ACHN (cell line): ENCODE measurements around the gene HOTAIR.

Experiments
- DNase-seq: peaks from one replicate; pipeline ENCODE4 v3.0.0-alpha.2; 2015
- in situ Hi-C: cut with HindIII; loops from 2 replicates; pipeline ENCODE4 v1.10.0; 2017; ENCODE audit warnings: low sequenced_read_pairs, low pct_ligation_motif_present, low pct_unique_long_range_greater_than_20kb

HOTAIR gene

DNA sequence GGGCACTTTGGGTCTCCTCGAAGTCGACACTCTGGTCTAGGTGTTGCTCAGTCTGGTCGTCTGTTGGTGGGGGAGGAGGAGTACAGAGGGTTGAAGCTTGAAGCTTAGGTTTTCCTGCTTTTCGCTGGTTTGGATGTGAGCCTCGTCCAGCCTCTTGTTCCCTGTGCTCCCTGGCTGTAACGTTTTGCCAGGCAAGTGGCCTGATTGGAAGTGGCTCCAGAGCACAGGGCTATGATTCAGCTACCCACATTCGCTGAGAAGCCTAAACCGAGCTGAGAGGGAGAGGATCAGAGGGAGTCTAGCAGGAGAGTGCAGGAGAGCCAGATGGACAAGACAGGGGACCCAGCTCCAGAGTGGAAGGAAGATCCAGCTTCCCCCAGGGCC lies 16.3 kb upstream of the HOTAIR start:
- no peak for DNase-seq
- in situ Hi-C loops: no loop called here

DNA sequence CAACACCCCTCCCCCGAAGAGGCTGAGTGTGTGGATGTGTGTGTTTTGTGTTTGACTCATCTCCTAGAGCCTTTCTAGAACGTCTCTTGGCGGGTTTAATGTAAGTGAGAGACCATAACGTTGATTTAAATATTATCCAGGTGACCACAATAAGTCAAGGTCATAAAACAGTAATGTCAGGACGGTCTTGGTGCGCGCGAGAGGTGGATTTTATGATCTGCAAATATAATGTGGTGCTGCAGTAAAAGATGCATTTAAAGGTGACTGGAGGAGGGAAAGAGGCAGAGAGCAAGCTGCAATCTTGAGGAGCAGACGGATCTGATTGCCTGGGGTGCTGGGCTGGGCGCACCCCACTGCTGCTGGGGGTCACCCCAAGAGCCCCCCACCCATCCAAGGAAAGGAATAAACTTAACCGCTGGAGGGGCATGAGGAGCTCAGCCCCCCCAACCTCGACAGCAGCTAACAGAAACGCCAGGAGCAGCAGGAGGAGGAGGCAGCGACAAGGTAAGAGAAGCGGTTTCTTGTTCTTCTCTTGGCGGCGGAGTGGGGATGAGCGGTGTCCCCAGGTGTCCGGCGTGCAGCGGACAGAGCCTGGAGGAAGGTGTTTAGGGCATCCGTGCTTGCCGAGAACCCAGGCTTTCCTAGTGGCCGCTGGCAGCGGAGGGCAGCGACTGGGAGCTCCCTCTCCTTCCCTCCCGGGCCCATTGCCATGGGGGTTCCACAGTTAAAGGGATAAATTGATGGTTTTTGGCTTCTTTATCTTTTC lies 15.7 kb upstream of the HOTAIR start:
- in situ Hi-C loops: no loop called here
- no peak for DNase-seq

DNA sequence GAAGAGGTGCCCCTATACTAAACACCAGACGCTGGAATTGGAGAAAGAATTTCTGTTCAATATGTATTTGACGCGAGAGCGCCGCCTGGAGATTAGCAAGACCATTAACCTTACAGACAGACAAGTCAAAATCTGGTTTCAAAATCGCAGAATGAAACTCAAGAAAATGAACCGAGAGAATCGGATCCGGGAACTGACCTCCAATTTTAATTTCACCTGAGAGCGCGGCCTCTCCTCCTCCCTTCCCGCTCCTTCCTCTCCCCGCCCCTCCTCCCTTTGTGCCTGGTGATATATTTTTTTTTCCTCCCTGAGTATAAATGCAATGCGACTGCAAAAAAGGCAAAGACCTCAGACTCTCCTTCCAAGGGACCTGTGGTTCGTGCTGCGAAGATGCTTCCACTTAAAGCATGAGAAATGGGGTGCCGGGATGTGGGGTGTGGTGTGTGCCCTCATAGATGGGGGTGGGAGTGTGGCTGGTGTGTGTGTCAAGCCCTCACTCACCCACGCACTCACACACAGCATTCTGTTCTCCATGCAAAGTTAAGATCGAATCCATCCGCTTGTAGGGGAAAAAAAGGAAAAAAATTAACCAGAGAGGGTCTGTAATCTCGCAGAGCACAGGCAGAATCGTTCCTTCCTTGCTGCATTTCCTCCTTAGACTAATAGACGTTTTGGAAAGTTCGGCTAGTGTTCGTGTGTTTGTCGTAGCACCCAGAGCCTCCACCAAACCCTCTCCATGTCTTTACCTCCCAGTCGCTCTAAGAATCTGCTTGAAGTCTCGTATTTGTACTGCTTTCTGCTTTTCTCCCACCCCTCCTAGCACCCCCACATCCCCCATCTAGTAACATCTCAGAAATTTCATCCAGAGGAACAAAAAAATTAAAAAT lies 14.7 kb upstream of the HOTAIR start:
- in situ Hi-C loops: no loop called here
- peak; percentile 44 for DNase-seq

DNA sequence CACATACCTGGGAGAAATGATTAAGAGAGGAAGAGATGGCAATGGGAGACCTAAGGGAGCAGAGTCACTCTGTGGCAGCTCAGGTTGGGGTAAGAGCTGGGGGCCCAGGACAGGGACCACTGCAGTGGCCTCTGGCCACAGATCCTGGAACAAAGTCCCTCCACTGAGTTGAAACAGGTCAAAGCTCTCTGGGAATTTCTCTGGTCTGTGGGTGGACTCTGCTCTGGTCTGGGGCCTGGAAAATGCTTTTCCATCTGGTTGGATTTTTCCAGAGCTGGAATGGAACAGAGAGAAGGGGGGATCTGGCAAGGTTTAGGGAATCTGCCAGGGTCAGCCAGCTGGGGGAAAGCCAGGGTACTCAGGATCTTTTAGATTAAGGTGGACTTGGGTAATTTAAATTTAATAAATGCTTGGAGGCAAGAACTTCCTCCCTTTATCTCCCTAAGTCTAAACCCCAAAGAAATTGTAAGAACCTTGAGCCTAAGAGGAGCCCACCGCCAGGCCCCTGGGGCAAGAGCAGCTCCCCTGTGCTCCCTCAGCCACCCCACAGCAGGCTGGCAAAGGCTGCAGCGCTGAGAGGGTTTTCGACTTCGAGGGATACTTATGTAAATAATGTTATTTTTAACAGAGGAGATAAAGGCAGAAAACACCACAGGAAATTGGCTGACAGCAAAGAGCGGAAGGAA lies 13.9 kb upstream of the HOTAIR start:
- in situ Hi-C loops: no loop called here
- DNase-seq: no peak

DNA sequence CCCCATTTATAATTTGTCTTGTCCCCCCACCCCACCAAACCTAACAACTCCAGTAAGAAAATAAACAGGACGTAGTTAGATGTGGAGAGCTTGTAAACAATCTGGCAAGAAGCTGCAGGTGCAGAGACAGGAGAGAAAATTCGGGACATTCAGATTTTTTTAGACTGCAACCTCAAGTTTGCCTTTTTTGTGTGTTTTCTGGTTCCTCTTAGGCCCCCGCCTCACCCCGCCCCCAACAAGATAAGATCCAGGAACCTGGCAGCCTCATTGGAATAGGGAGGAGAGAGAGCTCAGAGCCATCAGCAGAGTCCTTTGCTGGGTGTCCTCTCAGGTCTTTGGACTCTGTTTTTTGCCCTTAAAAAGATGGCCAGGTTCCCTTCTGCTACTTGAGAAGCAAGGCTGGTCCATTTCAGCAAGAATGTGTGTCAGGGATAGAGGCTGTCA lies 13.1 kb upstream of the HOTAIR start:
- no peak for DNase-seq
- in situ Hi-C loops: no loop called here

DNA sequence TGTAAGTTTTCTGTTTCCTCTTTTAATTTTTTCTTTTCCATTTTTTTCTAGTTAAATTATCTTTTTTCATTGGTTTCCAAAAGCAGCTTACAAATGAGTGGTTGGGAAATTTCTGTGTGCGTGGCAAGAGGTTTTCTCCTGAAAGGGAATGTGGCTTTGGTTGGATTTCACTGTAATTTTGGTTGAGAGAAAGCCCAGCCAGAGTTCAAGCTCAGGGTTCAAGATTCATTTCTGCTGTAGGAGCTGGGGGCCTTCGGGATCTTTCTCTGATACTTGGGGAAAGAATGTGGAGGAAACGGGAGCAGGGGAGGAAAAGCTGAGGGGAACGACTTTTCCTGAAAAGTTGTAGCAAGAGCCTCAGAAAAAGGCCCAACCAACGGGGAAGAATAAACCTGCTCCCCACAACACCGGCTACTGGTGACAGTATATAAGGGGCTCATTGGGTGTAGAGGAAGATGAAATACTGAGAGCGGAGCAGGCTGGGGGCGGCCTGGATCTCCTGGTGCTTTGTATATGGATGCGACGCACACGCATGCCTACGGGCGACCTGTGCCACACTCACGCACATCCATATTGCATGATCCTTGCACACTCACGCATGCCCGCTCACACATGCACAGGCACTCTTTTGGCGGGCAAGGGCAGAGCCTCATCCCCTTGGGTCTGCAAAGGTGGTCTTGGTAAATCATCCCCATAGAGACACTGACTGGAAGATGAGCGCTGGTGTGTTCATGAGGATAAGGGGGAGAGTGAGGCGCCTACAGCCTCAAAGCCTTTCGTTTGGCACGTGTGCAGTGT lies 12.1 kb upstream of the HOTAIR start:
- in situ Hi-C loops: no loop called here

DNA sequence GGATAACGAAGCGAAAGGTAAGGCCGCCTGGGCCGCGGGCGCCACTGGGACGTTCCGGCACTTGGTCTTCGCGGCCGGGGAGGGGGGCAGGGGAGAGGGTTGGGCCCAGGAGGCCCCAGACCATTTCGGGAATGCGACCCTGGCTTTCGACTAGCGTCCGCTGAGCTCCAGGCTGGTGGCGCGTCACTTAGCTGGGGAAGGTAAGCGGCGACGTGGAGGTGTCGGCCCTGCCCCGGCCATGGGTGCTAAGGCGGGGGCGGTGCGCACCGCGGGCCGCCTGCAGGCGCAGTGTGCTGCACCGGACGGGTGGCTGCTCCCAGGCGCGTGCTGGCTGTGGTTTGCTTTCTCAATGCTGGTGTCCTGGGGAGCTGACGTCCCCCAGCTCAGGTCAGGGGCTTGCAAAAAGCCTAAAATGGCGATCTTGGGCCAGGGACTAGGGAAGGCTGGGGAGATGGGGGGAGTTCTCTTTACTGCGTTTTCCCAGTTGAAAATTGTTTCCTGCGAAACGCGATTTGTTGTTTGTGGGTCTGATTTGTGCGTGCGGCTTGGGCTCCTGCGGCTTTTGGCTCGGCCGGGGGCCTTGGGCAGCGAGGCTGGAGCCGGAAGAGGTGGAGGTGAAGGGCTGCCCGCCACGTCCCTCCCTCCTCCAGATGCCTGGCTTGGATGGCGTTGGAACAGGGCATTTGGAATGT lies 11.4 kb upstream of the HOTAIR start:
- in situ Hi-C loops: no loop called here
- peak; percentile 73 for DNase-seq

More for the DNA sequence above, 12.1 kb upstream of the HOTAIR start:
- no peak for DNase-seq

DNA sequence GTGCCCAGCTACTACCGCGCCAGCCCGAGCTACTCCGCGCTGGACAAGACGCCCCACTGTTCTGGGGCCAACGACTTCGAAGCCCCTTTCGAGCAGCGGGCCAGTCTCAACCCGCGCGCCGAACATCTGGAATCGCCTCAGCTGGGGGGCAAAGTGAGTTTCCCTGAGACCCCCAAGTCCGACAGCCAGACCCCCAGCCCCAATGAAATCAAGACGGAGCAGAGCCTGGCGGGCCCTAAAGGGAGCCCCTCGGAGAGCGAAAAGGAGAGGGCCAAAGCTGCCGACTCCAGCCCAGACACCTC lies 10.9 kb upstream of the HOTAIR start:
- no peak for DNase-seq
- in situ Hi-C loops: no loop called here

DNA sequence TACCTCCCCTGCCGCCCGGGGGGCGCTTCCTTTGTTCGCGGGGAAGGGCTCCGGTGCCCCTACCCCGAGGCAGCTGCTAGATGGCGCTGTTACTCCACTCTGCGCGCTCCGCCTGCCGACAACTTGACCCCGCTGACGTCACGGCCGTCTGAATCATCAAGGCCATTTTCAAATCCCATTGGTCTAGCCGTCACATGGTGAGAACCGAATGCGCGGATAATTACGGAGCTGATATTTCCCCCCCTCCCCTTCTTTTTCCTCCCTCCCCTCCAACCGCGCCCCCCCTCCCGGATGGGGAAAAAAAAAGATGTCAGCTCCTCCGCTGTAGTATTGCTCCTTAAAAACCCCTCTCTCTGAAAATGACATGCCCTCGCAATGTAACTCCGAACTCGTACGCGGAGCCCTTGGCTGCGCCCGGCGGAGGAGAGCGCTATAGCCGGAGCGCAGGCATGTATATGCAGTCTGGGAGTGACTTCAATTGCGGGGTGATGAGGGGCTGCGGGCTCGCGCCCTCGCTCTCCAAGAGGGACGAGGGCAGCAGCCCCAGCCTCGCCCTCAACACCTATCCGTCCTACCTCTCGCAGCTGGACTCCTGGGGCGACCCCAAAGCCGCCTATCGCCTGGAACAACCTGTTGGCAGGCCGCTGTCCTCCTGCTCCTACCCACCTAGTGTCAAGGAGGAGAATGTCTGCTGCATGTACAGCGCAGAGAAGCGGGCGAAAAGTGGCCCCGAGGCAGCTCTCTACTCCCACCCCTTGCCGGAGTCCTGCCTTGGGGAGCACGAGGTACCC lies 10.3 kb upstream of the HOTAIR start, which contains the start of gene HOXC10:
Gene HOXC10 (plus strand): TSS at position 246 of the 791 bp plus-strand sequence. CDS start 114 bp downstream, at position 360.
- in situ Hi-C loops: no loop called here
- peak; percentile 99 for DNase-seq

DNA sequence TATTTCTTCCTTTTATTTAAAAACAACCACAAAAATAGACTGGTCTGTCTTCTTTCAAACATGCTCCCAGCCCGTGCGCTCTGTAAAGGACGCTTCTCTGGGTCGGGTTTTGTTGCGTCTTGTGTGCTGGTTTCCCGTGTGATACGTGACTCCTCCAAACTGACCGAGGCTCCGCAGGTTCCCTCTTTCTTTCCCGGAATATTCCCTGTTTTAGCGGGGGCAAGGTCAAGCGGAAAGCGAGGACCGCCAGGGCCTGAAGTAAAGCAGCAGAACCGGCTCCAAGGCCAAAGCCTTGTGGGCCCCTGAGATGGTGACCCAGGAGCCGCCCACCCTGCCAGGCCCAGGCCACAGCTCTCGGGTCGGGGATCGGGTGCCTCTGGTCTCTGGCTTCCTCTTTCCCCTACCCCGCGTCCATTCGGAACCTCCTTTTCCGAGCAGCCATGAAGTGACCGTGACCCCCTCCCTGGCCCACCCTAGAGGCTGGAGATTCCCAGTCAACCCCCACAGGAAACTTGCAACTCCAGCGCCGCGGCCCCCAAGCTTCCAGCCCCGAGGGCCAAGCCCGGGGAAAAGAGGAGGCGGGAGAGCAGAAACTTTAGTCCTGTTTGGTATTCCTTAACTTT lies 9.3 kb upstream of the HOTAIR start:
- DNase-seq: no peak
- in situ Hi-C loops: no loop called here

DNA sequence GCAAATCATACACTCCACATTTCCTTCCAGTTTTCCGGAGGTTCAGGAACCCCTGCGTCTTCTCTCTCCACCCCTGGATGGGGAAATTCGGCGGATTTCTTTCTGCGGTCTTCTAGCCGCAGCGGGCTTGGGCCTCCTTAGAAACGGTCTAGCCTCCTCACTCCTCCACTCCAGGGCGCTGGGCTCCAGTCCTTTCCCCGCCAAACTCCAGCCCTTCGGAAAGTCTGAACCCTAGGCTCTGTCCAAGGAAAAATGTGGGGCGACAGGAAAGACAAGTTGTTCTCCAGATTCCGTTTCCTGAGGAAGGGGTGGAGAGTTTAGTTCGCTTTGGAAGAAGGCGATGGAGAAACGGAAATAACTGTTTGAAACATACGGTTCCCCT lies 8.8 kb upstream of the HOTAIR start:
- in situ Hi-C loops: no loop called here
- DNase-seq: no peak

DNA sequence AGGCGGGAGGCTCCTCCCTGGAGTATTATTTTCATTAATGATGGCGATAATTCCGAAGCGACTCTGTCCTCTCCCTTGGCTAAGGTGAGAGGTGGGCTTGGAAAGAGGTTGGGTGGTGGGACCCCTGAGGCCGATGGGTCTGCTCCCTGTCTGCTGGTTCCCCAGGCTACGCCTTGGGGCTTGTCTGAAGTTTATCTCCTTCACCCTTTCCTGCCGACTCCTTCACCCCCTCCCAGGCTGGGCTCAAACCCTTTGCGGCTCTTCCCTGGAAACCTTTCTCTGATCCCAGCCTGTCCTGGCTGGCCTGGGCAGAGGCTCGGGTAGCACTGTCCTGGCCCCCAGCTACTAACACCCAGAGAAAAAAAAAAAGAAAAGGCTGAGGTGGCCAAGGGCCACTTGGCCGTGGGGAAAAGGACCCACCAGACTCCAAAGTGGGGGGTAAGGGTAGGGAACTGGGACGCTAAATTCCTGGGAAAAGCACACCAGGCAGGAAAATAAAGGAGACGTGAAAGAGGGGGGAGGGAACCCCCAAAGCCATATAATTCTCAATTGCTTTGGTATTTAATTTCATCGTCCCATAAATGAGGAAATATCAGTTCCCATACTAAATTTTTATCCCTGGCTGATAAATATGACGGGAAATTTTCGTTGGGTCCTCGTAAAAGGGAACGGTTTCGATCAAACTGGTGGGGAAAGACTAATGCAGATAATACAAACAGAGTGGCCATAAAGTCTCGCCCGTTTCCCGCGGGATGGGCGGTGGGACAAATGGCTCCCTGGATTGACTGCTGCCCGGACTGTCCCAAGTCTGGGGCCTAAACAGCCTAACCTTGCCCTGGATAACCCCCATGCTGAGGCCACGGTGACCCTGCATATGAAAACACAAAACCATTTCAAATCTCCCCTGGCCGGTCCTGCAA lies 8.2 kb upstream of the HOTAIR start:
- in situ Hi-C loops: no loop called here
- DNase-seq: no peak

DNA sequence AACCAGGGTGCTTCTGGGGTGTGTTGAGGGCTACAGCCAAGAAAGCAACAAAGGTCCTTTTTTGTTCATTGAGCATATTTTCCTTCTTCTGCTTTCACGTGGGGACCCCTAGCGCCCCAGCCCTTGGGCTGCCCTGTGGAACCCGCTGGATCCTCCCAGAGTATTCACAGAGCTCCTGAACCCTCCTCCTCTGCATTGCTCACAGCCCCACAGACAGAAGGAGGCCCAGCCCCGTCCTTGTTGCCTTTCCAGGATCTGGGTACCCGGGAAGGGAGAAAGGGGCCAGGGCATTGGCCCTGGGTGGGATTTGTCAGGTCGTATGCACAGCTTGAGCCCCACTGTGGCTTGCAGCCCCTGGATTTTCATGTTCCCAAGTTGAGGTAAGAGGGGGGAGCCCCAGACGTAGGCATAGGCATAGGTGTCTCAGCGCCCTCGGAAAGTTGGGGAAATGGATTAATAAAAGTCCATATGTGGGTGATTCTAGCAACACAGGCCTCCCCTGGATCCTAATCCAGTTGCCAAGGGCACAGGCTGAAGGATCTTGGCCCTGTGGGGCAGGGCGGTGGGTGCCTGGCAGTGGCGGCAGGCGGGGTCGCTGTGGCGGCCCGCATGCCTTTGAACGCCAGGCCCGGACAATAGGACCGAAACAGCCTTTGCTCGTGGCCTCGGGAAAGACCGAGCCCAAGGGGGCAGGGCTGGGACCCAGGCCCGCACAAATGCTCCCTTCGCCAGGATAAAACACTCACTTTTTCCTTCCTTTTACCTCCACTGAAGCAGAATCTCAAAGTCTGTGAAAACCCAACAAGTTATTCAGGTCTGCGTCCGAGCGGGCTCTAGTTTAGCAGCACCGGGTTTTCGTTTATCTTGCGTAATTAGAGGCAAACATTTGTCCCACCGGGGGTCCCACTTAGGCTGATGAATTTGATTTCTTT lies 7.1 kb upstream of the HOTAIR start:
- in situ Hi-C loops: no loop called here
- no peak for DNase-seq

DNA sequence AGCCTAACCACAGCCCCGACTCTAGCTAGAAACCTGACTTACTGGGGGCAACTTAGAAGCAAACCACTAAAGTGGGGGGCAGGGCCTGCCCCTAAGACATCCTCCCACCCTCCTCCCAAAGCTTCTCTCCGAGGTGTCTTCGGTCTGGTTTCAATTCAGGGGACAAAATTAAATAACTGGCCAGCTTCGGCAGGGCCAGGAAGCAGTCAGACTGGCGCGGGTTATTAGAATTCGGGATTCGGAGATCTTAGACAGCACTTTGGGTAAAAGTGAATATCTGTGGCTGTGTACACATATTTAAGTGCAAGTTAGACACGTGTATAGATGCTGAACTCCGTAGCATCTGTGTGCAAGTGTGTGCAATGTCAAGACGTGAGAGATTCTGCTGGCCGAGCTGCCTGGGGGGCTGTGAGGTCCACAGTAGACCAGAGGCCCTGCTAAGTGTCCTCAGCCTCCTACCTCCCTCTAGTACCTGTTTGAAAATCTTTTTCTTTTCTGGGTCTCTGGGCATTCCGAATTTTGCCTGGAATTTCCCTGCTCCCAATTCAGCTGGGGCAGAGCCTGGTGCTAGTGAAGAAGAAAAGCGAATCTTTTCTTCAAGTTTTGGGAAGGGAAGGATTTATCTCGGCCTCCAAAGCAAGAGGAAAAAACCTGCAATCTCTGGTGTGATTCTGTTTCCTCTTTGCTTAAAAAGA lies 6.2 kb upstream of the HOTAIR start:
- in situ Hi-C loops: no loop called here
- no peak for DNase-seq
